SHP77 treated with DMSO at 0.1 percent for 48 hours (cell line): ENCODE results near the gene ITGA3.

ENCODE experiments used
- DNase-seq: peaks from one replicate; lab custom pipeline; 2025; lab: John Stamatoyannopoulos, UW

ITGA3 gene

DNA sequence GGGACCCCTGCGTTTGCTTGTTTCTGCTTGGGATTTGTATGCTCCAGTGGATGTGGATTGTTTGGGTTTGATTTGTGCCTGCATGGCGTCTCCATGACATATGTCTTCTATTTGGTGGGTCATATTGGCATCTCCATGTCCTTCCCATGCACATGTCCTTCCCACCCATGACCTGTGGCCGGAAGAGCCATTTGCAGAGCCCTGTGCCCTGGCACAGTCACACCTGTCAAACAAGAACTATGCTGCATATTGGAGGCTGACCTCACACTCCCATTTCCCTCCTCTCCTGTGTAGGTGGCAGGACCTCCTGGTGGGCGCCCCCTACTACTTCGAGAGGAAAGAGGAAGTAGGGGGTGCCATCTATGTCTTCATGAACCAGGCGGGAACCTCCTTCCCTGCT is 15.8 kb downstream of the ITGA3 start:
- no peak for DNase-seq

DNA sequence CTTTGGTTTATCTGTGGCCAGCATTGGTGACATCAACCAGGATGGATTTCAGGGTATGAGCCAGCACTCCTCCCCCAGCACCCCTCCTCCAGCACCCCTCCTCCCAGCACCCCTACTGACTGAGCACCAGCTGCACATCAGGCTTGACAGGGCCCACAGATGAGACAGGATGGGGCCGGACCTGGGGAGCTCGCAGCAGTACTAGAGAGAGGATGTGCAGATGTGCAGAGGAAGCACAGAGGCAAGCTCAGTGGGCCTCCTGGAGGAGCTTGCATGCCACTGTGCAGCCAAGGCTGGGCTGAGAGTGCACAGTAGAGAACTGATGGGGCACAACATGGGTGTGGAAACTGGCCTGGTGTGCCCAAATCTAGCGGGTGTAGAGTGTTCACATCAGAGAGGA is 16.2 kb downstream of the ITGA3 start:
- DNase-seq: no peak

DNA sequence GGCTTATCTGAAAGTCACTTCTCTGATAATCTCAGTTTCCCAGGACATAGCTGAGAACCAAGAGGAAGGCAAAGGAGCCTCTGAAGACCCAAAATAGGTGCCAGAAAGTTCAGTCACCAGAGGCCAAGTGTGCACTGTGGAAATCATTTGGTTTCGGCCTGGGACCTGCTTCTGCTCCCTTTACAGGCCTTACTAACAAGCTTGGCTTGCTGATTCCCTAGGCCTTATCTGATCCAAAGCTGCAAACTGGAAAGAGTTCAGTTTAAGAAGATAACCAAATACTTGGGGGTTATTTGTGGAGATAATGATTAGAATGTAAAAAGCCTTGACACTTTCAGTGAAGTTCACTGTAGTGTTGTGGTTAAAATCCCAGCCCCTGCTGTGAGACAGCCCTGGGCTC is 17.0 kb downstream of the ITGA3 start:
- DNase-seq: no peak

DNA sequence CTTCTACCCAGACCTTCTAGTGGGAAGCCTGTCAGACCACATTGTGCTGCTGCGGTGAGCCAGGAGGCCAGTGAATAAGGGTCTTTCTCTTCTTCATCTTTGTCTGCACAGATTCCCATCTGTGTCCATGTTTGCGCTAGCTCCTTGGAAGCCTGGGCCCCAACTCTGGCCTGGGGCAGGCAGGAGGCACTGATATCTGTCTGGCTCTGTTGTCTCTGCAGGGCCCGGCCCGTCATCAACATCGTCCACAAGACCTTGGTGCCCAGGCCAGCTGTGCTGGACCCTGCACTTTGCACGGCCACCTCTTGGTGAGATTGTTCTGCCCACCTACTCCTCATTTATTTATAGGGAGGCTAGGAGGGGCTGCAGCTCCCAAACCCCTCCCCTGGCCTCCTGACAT is 18.3 kb downstream of the ITGA3 start:
- DNase-seq: no peak

DNA sequence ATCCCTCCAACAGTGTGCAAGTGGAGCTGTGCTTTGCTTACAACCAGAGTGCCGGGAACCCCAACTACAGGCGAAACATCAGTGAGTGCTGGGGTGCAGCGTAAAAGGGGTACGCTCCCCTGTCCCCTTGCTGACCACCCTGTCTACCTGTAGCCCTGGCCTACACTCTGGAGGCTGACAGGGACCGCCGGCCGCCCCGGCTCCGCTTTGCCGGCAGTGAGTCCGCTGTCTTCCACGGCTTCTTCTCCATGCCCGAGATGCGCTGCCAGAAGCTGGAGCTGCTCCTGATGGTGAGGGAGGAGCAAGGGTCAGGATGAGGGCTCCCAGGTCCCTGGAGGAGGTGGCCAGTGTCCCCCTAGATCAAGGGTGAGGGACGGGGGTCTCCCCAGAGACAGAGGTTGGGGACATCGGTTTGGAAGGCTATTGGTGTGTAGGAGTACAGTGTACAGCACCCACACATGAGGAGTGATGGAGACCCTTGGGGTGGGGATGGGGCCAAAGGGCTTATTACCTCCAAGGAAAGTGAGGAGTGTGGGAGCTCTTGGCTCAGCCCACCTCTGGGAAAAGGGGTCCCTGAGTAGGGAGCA is 19.6 kb downstream of the ITGA3 start:
- DNase-seq: no peak

DNA sequence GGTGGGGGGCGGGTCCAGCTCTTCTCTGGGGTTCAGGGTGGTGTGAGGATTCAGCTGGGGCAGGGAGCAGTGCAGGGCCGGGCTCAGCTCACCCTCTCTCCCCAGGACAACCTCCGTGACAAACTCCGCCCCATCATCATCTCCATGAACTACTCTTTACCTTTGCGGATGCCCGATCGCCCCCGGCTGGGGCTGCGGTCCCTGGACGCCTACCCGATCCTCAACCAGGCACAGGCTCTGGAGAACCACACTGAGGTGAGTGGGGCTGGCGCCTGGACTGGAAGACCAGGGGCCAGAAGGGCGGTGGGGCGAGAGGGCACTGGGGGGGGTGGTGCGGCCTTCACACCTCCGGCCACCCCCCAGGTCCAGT is 20.3 kb downstream of the ITGA3 start:
- no peak for DNase-seq

DNA sequence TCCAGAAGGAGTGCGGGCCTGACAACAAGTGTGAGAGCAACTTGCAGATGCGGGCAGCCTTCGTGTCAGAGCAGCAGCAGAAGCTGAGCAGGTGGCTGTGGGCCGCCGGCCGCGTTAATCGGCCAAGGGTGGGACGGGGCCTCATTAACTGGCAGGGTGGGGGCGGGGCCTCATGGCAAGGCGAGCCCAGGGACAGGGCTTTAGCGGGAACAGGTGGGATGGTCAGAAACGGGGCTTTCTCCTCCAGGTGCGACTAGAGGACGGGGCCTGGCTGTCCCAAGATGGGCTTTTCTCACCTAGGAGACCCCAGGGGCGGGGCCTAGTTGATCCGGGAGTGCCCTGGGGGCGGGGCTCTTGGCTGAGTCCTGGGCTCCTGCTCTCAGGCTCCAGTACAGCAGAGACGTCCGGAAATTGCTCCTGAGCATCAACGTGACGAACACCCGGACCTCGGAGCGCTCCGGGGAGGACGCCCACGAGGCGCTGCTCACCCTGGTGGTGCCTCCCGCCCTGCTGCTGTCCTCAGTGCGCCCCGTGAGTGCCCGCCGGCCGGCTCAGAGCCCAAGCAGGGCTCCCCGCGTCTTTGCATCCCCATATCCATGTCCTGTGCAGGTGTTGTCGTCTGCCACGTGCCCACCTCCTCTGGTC is 20.8 kb downstream of the ITGA3 start:
- no peak for DNase-seq

DNA sequence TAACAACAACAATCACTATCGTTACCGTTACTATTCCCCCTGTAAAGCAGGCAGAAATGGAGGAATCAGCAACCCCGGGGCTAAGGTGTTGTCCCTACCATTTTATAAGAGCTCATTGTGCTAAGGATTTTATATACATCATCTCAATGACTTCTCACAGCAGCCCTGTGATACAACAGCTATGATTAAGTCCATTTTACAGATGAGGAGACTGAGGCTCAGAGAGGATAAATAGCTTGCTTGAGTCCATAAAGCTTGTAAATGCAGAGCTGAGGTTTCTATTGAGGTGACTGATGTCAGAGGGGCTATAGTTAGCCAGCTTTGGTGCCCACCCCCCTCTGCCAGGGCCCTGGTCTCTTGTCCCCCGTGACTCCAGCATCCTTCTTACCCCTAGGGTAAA is 22.5 kb downstream of the ITGA3 start:
- no peak for DNase-seq

DNA sequence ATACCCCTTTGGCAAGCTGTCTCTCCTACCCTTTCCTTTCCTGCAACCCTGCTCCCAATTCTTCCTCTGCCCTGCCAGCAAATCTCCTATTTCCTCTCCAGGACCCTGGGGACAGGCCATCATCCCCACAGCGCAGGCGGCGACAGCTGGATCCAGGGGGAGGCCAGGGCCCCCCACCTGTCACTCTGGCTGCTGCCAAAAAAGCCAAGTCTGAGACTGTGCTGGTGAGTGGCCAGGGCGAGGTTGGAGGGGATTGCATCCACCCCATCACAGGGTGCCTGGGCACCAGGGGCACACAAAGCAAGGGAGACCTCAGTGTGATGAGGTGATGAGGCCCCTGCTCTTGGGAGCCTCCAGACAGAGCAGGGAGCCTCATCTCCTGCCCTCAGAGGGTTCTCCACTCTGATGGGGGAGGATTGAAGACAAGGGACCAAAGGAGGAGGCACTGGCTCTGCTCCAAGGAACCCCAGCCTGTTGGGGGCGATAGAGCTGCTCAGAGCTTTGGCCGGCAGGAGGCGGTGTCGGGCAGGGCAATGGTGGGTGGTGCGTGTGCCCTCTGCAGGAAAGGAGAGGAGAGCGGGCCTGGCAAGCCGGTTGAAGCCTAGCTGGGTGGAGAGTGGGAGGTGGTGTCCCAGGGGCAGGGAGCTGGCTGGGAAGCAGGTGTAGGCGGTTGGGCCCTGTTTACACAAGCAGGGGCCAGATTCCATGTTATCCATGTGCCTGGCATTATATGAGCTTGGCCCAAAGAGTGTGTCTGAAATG is 23.6 kb downstream of the ITGA3 start:
- no peak for DNase-seq

DNA sequence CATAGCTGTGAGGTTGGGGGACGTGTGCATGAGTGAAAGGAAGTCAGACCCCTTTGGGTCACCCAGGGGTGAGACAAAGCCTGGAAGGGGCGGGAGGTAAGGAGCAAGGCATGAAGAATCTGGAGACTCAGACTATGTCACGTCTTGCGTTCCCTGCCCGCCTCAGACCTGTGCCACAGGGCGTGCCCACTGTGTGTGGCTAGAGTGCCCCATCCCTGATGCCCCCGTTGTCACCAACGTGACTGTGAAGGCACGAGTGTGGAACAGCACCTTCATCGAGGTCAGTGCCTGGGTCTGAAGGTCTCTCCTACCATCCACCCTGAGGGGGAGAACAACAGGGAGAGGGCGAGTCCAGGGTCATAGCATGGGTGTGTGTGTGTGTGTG is 24.2 kb downstream of the ITGA3 start:
- no peak for DNase-seq

DNA sequence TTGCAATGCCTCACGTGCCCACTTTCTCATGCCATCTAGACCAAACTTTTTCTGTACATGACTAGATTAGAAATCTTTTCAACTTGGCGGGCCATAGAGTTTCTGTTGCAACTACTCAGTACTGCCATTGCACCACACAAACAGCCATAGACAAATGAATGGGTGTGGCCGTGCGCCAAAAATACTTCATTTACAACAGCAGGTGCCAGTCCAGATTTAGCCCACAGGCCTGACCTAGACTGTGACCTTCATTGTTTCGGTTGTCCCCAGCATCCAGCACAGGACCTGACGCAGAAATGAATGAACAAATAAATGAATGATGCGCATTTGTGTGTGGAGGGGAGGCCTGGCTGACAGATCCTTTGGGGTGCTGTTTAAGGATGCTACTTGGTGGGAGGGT is 24.9 kb downstream of the ITGA3 start:
- no peak for DNase-seq

DNA sequence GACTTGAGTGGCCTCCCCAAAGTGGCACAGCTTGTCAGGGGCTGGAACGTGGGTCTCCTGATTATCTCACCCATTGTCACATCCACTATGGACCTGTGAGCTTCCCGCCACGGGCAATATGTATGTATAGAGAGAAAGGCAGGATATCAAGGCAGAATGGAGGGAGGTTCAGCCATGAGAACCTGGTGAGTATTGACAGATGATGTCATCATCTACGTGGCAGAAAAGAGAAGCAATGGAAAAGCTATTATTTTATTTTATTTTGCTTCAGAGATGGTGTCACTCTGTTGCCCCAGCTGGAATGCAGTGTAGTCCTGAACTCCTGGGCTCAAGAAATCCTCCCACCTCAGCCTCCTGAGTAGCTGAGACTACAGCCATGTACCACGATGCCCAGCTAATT is 25.8 kb downstream of the ITGA3 start:
- no peak for DNase-seq

DNA sequence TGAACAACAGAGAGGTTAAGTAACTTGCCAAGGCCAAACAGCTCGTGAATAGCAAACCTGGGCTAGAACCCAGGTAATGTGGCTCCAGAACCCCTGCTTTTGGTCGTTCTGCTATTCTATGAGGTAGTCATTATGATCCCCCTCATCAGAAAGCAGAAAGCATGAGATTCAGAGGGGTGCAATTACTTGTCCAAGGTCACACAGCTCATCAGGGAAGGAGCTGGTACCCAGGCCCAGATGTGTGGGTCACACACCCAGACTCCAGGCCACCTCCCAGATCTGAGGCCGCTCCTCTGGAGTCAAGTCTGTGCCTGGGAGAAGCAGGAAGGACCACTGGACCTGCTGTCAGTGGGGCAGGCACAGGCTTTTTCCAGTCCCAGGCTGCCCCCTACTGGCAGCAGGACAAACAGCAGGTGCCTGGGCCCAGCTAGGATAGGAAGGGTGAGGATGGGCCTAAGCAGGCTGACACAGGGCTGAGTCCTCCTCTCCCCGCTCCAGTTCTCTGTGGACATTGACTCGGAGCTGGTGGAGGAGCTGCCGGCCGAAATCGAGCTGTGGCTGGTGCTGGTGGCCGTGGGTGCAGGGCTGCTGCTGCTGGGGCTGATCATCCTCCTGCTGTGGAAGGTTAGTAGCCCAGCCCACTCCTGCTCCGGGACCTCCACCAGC is 31.5 kb downstream of the ITGA3 start:
- peak; percentile 20 for DNase-seq

DNA sequence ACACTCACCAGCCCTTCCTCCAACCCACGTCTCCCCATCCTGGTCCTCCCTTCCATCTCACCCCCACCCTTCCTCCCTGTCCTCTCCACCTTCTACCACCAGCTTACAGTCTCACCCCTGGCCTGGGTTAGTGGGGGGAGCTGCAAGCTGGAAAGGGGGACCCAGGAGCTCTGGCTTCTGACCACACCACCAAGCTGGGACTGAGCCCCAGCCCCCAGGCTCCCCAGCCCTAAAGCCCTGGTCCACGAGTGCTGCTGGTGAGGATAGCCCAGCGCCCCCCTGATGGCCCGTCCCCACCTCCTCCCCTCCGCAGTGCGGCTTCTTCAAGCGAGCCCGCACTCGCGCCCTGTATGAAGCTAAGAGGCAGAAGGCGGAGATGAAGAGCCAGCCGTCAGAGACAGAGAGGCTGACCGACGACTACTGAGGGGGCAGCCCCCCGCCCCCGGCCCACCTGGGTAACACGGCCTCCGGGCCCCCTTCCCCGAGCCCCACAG is 32.0 kb downstream of the ITGA3 start:
- no peak for DNase-seq

DNA sequence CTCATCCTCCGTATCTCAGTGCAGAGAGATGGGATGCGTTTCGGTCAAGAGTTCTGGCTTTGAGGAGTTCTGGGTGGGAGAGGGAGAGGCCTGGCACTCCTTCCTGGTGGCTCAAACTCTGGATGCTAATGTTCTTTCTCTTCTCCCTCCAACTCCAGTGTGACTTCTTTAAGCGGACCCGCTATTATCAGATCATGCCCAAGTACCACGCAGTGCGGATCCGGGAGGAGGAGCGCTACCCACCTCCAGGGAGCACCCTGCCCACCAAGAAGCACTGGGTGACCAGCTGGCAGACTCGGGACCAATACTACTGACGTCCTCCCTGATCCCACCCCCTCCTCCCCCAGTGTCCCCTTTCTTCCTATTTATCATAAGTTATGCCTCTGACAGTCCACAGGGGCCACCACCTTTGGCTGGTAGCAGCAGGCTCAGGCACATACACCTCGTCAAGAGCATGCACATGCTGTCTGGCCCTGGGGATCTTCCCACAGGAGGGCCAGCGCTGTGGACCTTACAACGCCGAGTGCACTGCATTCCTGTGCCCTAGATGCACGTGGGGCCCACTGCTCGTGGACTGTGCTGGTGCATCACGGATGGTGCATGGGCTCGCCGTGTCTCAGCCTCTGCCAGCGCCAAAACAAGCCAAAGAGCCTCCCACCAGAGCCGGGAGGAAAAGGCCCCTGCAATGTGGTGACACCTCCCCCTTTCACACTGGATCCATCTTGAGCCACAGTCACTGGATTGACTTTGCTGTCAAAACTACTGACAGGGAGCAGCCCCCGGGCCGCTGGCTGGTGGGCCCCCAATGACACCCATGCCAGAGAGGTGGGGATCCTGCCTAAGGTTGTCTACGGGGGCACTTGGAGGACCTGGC is 33.3 kb downstream of the ITGA3 start:
- no peak for DNase-seq

DNA sequence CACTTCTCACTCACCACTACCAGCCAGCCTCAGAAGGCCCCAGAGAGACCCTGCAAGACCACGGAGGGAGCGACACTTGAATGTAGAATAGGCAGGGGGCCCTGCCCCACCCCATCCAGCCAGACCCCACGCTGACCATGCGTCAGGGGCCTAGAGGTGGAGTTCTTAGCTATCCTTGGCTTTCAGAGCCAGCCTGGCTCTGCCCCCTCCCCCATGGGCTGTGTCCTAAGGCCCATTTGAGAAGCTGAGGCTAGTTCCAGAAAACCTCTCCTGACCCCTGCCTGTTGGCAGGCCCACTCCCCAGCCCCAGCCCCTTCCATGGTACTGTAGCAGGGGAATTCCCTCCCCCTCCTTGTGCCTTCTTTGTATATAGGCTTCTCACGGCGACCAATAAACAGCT is 34.2 kb downstream of the ITGA3 start:
- no peak for DNase-seq

DNA sequence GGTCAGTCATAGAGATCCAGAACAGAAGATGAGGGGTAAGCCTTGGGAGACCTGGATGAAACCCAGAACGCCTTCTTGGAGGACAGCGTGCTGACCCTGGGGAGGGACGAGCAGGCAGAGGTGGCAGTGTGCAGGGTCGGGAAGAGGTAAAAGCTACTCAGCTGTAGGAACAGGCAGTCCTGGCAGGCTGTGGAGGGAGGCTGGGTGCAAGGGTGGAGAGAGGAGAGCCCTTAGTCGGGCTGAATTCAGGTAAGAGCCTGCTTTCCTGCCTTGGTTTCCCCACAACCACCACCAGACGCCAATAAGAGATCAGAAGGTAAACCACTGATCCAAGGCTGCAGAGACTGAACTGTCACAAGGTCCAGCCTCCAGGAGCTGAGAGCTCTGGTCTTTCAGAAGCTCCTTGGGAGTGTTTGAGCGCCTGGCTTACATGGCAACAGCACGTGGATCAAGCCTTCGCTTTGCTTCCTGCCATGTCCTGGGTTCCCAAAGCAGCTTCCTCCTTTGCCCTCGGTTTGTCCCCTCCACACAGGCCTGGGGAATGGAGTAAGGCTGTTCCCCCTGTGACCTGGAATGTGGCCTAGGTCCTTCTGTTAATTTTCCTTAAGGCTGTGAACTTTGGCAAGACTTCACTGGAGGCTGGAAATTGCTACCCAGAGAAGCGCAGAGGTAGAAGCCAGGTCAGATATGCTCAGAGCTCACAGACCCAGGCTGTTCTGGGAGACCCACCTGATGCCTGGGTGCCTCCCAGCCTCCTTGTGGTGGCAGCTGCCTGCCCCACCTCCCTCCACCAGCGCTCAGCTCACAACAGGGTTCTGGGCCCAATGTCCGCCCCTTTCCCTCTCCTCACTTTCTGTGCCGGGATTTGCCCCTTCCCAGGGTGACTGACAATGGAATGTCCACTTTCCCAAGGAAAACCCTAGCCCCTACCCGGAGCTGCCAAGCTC is 35.3 kb downstream of the ITGA3 start:
- no peak for DNase-seq

DNA sequence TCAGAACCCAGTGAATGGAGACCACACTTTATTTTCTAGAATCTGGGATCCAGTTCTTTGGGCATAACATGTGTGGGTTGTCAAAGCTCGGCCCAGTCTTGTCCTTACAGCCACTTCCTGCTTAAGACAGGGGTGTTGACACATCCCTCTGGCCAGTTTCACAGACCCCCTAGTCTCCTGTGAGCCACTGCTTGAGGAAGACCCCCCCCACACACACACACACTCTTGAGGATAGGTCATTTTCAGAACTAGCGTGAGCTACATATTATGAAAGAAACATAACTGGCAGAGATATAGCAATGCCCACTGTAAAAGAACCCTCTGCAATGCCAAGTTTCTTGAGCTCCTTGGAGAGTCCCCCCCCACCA is 36.0 kb downstream of the ITGA3 start:
- no peak for DNase-seq

DNA sequence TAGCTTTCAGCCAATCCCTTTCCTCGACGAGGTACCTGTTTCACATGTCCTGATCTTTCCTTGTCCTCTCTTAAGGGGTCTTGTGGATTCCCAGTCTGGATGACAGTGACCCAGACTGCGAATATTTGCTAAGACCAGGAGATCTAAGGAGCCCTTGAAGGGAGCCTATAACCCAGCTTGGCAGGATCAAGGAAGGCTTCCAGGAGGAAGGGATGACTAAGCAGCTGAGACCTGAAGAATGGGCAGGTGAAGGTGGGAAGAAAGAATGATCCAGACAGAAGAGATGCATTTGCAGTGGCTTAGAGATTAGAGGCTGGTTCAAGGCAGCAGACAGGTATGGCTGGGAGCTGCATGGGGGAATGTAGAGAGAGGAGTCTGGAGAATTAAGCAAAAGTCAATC is 37.3 kb downstream of the ITGA3 start:
- no peak for DNase-seq

DNA sequence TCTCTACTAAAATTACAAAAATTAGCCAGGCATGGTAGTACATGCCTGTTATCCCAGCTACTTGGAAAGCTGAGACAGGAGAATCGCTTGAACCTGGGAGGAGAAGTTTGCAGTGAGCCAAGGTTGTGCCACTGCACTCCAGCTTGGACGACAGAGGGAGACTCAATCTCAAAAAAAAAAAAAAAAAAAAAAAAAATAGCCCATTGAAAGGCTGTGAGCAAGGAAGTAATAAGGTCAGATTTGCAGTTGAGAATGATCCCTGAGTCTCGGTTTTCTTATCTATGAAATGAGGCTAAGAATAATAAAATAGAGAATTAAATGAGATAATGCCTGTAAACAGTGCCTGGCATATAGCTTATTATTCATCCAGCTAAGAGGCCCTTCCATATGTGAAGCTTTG is 37.9 kb downstream of the ITGA3 start:
- no peak for DNase-seq

DNA sequence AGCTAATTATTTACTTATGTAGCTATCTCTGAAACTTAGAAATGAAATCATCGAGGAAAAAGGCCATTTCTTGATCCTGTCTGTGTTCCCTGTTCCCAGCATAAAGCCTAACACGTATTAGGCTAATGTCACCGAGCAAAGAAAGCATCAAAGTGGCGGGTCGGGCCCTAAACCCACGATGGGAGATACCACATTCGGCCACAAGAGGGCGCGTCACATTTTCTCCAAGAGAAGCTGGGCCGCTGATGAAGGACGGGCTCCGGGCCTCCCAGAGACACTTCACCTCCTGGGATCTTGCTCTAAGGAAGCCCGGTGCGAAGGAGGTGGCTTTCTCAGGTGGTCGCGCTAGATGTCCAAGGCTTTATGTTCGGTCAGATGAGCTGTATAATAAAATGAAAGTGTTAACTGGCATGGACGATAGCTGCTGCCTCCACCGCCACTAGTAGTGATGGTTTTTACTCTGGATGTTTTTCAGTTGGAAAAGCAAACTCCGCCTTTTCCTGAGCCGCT is 38.4 kb downstream of the ITGA3 start:
- peak; percentile 44 for DNase-seq
